Activated CD8-positive, alpha-beta memory T cell treated with anti-CD3 and anti-CD28 coated beads, Interleukin-2, amount 10 ng/mL, durations not matched to agents 7 days and 5 days (primary cell): ENCODE data around the gene RHAG. TPM values are rescaled to one million over a fixed set of nuclear protein-coding genes. Genes with fewer than 3 reads are reported as not detected.
"Not testable (repeated sequence)": the region's sequence is repeated elsewhere in the genome, so short reads cannot be mapped to it uniquely, and the experiment has no call there.

Experiments
- ATAC-seq: fragments of 150-1000 bp; cut with Tn5 transposase; one replicate; pipeline ENCODE4 v1.10.0; 2021; ENCODE audit warnings: moderate library complexity
- CTCF ChIA-PET: fragments of 350-600 bp; sonication (Branson Sonifier 250); formaldehyde crosslinking; loops from one replicate; lab custom pipeline; 2021; ENCODE audit warnings: antibody characterized with exemption; lab: Charles Lee
- DNase-seq: peaks from one replicate; pipeline ENCODE4 v3.0.0-alpha.2; 2020
- H3K27ac Mint-ChIP-seq: one replicate; pipeline ENCODE4 v1.8.0; 2021; ENCODE audit warnings: mild to moderate bottlenecking, mixed read lengths
- H3K27me3 Mint-ChIP-seq: one replicate; pipeline ENCODE4 v1.8.0; 2021; ENCODE audit warnings: mixed read lengths
- H3K36me3 Mint-ChIP-seq: one replicate; pipeline ENCODE4 v1.8.0; 2021; ENCODE audit warnings: mild to moderate bottlenecking, mixed read lengths
- H3K4me1 Mint-ChIP-seq: one replicate; pipeline ENCODE4 v1.8.0; 2021; ENCODE audit warnings: mixed read lengths
- H3K4me3 Mint-ChIP-seq: one replicate; pipeline ENCODE4 v1.8.0; 2021; ENCODE audit warnings: mild to moderate bottlenecking, moderate library complexity, mixed read lengths
- H3K9me3 Mint-ChIP-seq: one replicate; pipeline ENCODE4 v1.8.0; 2022; ENCODE audit warnings: low read depth, mixed read lengths
- total RNA-seq, 2 experiments: library from RNA; stranded (reverse); gene quantifications; one replicate each; pipeline ENCODE4 v1.2.3, GENCODE V29; 2021

The RHAG gene
- not detected for total RNA-seq

DNA sequence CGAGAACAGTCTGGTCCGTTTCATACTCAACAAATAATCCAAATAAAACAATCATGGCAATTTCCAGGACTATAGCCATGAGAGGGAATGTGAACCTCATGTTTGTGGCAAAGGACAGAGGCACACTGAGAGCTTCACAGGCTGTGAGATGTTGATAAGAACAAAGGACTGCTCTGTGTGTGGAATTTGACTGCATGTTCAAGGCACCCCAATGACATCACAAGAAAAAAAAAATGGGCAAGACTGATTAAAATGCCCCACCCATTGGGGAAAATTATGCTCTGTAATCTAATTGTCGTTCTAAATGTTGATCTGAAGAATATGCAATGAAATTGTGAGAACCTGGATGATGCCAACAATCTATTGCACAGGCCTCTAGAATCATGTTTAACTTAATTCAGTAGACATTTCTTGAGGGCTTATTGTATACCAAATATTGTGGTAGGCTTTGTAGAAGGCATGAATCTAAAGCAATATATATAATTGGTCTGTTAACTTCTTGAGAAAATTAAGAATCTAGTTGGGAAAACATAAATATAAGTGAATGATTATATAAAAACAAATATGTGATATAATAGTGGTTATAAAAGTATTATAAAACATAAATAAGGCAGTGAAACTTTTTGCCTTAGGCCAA, at the start of gene RHAG:
RHAG (minus strand) TSS at position 127 of the 637 bp plus-strand sequence; CDS start at position 100, 27 bp downstream.
- DNase-seq (no peak), ATAC-seq (no peak)
- Mint-ChIP-seq H3K9me3 (no peaks in the 10 kb centered on the region), H3K27ac (no peak within 1 kb of the TSS), H3K4me3 (no peak within 1 kb of the TSS), H3K27me3 (no peaks in the 10 kb centered on the region), H3K36me3 (no peaks in the 10 kb centered on the region), H3K4me1 (no peaks in the 10 kb centered on the region)
- CTCF ChIA-PET: no interaction called here

DNA sequence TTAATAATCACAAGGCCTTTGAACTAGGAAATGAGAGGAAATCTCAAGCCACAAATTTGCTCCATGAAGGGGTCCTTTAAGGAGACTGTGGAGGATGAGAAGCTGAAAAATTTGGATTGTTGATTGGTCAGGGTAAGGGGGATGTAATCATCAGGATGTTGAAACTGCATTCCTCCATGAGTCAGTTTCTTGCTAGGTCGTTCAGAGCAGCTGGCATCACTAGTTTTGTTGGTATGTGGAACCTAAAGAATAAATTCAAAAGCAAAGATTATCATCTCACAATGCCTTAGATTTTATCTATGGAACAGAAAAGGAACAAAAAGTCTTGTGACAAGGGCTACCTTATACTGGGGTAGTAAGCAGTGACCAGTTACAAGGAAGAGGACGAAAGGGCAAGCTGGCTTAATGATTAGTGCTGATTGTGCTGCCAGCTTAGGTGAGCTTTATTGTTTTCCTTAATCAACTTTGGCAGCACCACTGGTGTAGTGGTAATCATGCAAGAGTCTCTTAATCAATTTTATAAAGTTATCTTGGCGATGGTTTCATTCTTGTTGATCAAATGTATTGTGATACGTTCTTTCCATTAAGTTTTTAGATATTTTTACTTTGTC, 40.1 kb upstream of the RHAG start:
- DNase-seq: no peak
- no peaks in the 10 kb centered on the region for H3K9me3 Mint-ChIP-seq
- no peak for ATAC-seq
- H3K4me1 Mint-ChIP-seq: no peaks in the 10 kb centered on the region
- H3K27ac Mint-ChIP-seq: no peak overlapping the region
- no peaks in the 10 kb centered on the region for H3K27me3 Mint-ChIP-seq
- no peaks in the 10 kb centered on the region for H3K36me3 Mint-ChIP-seq
- no peak overlapping the region for H3K4me3 Mint-ChIP-seq
- CTCF ChIA-PET: no interaction called here

DNA sequence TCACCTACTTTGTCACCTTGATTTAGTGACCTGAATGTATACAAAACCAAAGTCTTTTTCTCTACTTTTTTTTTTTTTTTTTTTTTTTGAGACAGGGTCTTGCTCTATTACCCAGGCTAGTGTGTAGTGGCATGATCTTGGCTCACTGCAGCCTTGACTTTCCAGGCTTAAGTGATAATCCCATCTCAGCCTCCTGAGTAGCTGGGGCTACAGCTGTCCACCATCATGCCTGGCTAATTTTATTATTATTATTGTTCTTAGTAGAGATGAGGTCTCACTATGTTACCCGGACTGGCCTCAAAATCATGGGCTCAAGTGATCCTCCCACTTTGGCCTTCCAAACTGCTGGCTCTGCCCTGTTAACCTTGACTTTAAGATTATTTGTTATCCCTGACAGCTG, 39.2 kb upstream of the RHAG start:
- no peaks in the 10 kb centered on the region for H3K27me3 Mint-ChIP-seq
- DNase-seq (no peak), ATAC-seq (no peak)
- H3K36me3 Mint-ChIP-seq: no peaks in the 10 kb centered on the region
- CTCF ChIA-PET: no interaction called here
- no peak overlapping the region for H3K27ac Mint-ChIP-seq
- no peaks in the 10 kb centered on the region for H3K4me1 Mint-ChIP-seq
- no peak overlapping the region for H3K4me3 Mint-ChIP-seq
- H3K9me3 Mint-ChIP-seq: no peaks in the 10 kb centered on the region

GRCh38 chr6:49668083-49668511, 31.5 kb upstream of the RHAG start:
- Mint-ChIP-seq H3K4me3 (no peak overlapping the region), H3K27me3 (no peaks in the 10 kb centered on the region), H3K4me1 (no peaks in the 10 kb centered on the region), H3K27ac (no peak overlapping the region), H3K9me3 (no peaks in the 10 kb centered on the region), H3K36me3 (no peaks in the 10 kb centered on the region)
- ATAC-seq (no peak), DNase-seq (no peak)
- CTCF ChIA-PET: no interaction called here

GRCh38 chr6:49666930-49667757, 30.5 kb upstream of the RHAG start:
- CTCF ChIA-PET: no interaction called here
- H3K4me3 Mint-ChIP-seq: no peak overlapping the region
- H3K9me3 Mint-ChIP-seq: no peaks in the 10 kb centered on the region
- ATAC-seq (no peak), DNase-seq (no peak)
- no peaks in the 10 kb centered on the region for H3K36me3 Mint-ChIP-seq
- H3K27me3 Mint-ChIP-seq: no peaks in the 10 kb centered on the region
- H3K27ac Mint-ChIP-seq: no peak overlapping the region
- H3K4me1 Mint-ChIP-seq: no peaks in the 10 kb centered on the region

GRCh38 chr6:49666480-49666879, 29.8 kb upstream of the RHAG start:
- DNase-seq: no peak
- no peaks in the 10 kb centered on the region for H3K9me3 Mint-ChIP-seq
- H3K4me1 Mint-ChIP-seq: no peaks in the 10 kb centered on the region
- H3K27ac Mint-ChIP-seq: no peak overlapping the region
- H3K4me3 Mint-ChIP-seq: no peak overlapping the region
- ATAC-seq: no peak
- no peaks in the 10 kb centered on the region for H3K36me3 Mint-ChIP-seq
- no peaks in the 10 kb centered on the region for H3K27me3 Mint-ChIP-seq
- CTCF ChIA-PET: no interaction called here

DNA sequence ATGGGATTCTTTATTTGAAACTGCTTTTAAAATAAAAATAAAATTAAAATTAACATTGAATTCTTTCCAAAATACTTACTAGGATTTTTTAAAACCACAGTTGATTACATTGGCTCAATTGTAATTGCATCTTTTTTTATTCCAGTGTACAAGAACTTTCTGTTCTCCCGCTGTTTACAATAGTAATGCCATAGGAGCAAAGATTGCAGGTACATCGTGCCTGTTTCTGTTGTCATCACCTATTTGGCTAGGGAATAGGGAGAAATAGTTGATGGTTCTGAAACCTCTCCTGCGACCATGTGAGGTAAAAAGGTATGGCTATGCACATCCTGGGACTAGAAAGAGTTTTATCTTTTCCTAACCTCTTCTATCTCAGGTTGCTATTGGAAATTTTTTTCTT, 28.2 kb upstream of the RHAG start:
- no peak for ATAC-seq
- H3K27ac Mint-ChIP-seq: no peak overlapping the region
- no peaks in the 10 kb centered on the region for H3K9me3 Mint-ChIP-seq
- no peaks in the 10 kb centered on the region for H3K4me1 Mint-ChIP-seq
- H3K4me3 Mint-ChIP-seq: no peak overlapping the region
- no peak for DNase-seq
- no peaks in the 10 kb centered on the region for H3K27me3 Mint-ChIP-seq
- H3K36me3 Mint-ChIP-seq: no peaks in the 10 kb centered on the region
- CTCF ChIA-PET: interaction anchor here (0.6 kb wide), 1 partner anchor 18 kb away, joined by 3 read pairs; no protein-coding TSS in a partner anchor

DNA sequence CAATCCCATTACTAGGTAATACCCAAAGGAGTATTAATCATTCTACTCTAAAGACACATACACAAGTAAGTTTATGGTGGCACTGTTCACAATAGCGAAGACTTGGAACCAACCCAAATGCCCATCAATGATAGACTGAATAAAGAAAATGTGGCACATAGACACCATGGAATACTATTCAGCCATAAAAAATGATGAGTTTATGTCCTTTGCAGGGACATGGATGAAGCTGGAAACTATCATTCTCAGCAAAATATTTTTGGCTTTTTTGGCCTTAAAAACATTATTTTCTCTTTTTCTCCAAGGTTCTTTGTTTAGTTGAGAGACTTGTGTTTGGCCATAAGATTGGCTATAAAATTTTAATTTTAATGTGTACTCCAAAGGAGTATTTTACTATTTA, 27.4 kb upstream of the RHAG start:
- H3K27me3 Mint-ChIP-seq, H3K4me1 Mint-ChIP-seq, H3K4me3 Mint-ChIP-seq, H3K9me3 Mint-ChIP-seq, H3K36me3 Mint-ChIP-seq, H3K27ac Mint-ChIP-seq, ATAC-seq, DNase-seq, CTCF ChIA-PET: not testable (repeated sequence)

GRCh38 chr6:49662892-49663261, 26.2 kb upstream of the RHAG start:
- no peaks in the 10 kb centered on the region for H3K27me3 Mint-ChIP-seq
- H3K36me3 Mint-ChIP-seq: no peaks in the 10 kb centered on the region
- no peaks in the 10 kb centered on the region for H3K4me1 Mint-ChIP-seq
- ATAC-seq: no peak
- H3K27ac Mint-ChIP-seq: no peak overlapping the region
- H3K9me3 Mint-ChIP-seq: no peaks in the 10 kb centered on the region
- no peak for DNase-seq
- no peak overlapping the region for H3K4me3 Mint-ChIP-seq
- CTCF ChIA-PET: no interaction called here

- Mint-ChIP-seq H3K27ac (no peak overlapping the region), H3K4me1 (no peaks in the 10 kb centered on the region), H3K27me3 (no peaks in the 10 kb centered on the region), H3K36me3 (no peaks in the 10 kb centered on the region), H3K4me3 (no peak overlapping the region), H3K9me3 (no peaks in the 10 kb centered on the region)
- DNase-seq (no peak), ATAC-seq (no peak)
- CTCF ChIA-PET: no interaction called here
These were observed 25.7 kb upstream of the RHAG start for GRCh38 chr6:49662231-49662891.

- Mint-ChIP-seq H3K36me3 (no peaks in the 10 kb centered on the region), H3K4me3 (no peak overlapping the region), H3K27ac (no peak overlapping the region), H3K9me3 (no peaks in the 10 kb centered on the region), H3K27me3 (no peaks in the 10 kb centered on the region), H3K4me1 (no peaks in the 10 kb centered on the region)
- CTCF ChIA-PET: no interaction called here
- DNase-seq (no peak), ATAC-seq (no peak)
These were observed 17.3 kb upstream of the RHAG start for GRCh38 chr6:49653942-49654341.

- Mint-ChIP-seq H3K4me1 (no peaks in the 10 kb centered on the region), H3K4me3 (no peak overlapping the region), H3K27ac (no peak overlapping the region), H3K9me3 (no peaks in the 10 kb centered on the region), H3K36me3 (no peaks in the 10 kb centered on the region), H3K27me3 (no peaks in the 10 kb centered on the region)
- CTCF ChIA-PET: no interaction called here
- DNase-seq: no peak
- ATAC-seq: no peak
These were observed 16.8 kb upstream of the RHAG start for GRCh38 chr6:49653438-49653837.

DNA sequence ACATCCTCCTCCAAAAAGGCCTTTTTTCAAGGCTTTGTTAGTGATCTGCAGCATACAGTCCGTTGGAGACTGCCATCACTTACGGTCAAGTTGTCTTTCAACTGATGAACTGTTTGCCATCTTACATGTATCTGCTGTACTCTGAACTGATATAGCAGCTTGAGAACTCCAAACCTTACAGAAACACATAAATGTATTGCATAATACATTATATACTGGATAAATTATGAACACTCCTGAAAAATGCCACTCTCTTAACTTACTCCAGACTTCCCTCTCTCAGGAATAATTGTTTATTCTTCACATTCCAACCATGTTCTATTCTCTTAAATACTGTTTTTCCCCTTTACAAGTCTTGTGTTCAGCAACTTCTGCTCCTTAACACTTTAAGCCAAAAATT, 14.6 kb upstream of the RHAG start:
- Mint-ChIP-seq H3K36me3 (no peaks in the 10 kb centered on the region), H3K27ac (no peak overlapping the region), H3K4me1 (no peaks in the 10 kb centered on the region), H3K9me3 (no peaks in the 10 kb centered on the region), H3K4me3 (no peak overlapping the region), H3K27me3 (no peaks in the 10 kb centered on the region)
- ATAC-seq (no peak), DNase-seq (no peak)
- CTCF ChIA-PET: no interaction called here
